D341Med (cell line): ENCODE results near the gene RABGGTB.
"Not testable (repeated sequence)": the region's sequence is repeated elsewhere in the genome, so short reads cannot be mapped to it uniquely, and the experiment has no call there.

Experiments
- DNase-seq: peaks from one replicate; pipeline ENCODE4 v3.0.0; 2012; ENCODE audit warnings: low spot score

Gene RABGGTB

GRCh38 chr1:75795703-75796193 is 9.7 kb downstream of the RABGGTB start:
- DNase-seq = no peak

- peak; percentile 24 for DNase-seq
Observed at GRCh38 chr1:75796376-75797272, 10.6 kb downstream of the RABGGTB start, which contains the start of gene MSH4. Gene MSH4, plus strand, starts transcription at chr1:75796882. Its CDS starts 104 bp downstream, at chr1:75796986.

- no peak for DNase-seq
Observed at GRCh38 chr1:75797273-75797588, 11.2 kb downstream of the RABGGTB start.

GRCh38 chr1:75797606-75798216 is 11.7 kb downstream of the RABGGTB start:
- no peak for DNase-seq

GRCh38 chr1:75801480-75801879 is 15.4 kb downstream of the RABGGTB start:
- not testable (repeated sequence) for DNase-seq

GRCh38 chr1:75808921-75809320 is 22.9 kb downstream of the RABGGTB start:
- DNase-seq = no peak

GRCh38 chr1:75810113-75810512 is 24.1 kb downstream of the RABGGTB start:
- not testable (repeated sequence) for DNase-seq

GRCh38 chr1:75811211-75811981 is 25.3 kb downstream of the RABGGTB start:
- DNase-seq = no peak

- no peak for DNase-seq
Observed at GRCh38 chr1:75812065-75812464, 26.0 kb downstream of the RABGGTB start.

GRCh38 chr1:75823596-75823995 is 37.5 kb downstream of the RABGGTB start:
- DNase-seq = not testable (repeated sequence)

- no peak for DNase-seq
Observed at GRCh38 chr1:75836528-75837100, 50.6 kb downstream of the RABGGTB start.

- DNase-seq = no peak
Observed at GRCh38 chr1:75838079-75838478, 52.0 kb downstream of the RABGGTB start.

- DNase-seq = no peak
Observed at GRCh38 chr1:75841421-75841820, 55.4 kb downstream of the RABGGTB start.
